Activated CD4-positive, alpha-beta T cell treated with anti-CD3 and anti-CD28 coated beads, Interleukin-2, Interleukin-4, amounts not matched to agents 100 ng/mL and 50 ng/mL, durations not matched to agents 16 hours and 8 hours (primary cell): ENCODE data around the gene VAPB.

Experiments
- DNase-seq: peaks from one replicate; pipeline ENCODE4 v3.0.0-alpha.2; 2020; ENCODE audit warnings: low spot score

The VAPB gene

DNA sequence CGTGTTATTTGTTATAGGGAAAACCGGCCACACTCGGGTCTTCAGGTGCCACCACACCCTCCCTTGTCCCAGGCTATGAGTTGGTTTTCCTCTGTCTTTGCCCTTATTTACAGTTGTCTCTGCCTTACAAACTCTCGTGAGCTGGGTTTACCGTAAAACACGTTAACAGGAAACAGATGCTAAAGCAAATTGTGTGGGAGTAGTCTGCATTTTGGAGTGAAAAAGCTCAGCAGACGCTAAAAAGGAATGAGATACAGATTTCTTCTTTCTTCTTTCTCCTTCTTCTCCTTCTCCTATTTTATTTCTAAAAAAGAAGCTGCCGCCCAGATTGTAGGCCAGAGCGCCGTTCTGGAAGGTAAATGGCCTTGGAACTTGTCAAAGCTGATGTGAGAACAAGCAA, 74.2 kb downstream of the VAPB start:
- no peak for DNase-seq

DNA sequence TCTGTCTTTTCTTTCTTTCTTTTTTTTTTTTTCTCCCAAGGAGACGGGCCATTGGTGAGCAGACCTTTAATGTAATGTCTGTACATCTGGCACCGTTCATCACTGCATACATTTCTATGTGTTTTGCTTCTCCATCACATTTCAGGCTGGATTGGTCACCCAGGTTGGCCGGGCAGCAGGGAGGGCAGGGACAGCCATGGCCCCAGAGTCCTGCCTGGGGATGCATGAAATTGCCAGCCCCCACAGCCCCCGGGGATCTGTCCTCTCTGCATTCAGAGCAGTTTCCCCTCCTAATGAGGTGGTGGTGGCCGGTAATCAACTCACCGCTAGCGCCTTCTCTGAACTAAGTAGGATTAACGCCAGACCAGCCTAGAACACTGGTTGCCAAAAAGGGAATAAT, 75.8 kb downstream of the VAPB start:
- DNase-seq, result no peak

DNA sequence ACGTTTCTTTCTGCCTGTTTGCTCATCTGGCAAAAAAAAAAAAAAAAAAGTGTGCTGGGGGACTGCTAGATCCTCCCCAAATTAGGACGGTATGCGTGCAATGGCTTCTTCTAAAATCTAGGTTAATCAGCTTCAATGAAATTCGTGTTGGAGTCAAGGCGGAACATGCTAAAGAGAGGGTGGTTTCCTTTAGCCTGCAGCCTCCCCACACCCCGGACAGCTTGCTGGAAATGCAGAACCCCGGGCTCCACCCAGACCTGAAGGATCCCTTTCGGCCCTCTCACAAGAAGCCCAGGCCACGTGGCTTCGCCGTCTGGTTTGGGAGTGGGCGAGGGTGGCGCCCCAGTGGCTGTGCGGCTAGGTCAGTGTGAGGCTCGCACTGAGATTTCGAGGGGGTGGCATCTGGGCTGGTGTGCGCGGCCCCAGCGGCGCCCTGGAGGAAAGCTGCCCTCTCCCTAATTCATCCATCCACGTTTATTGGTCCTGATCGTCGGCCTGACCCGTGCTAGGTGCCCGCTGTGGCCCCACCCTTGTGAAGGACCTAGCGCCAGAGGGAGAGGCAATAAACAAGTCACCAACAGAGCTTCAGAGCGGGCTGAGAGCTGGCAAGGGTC, 77.2 kb downstream of the VAPB start:
- DNase-seq, result no peak

DNA sequence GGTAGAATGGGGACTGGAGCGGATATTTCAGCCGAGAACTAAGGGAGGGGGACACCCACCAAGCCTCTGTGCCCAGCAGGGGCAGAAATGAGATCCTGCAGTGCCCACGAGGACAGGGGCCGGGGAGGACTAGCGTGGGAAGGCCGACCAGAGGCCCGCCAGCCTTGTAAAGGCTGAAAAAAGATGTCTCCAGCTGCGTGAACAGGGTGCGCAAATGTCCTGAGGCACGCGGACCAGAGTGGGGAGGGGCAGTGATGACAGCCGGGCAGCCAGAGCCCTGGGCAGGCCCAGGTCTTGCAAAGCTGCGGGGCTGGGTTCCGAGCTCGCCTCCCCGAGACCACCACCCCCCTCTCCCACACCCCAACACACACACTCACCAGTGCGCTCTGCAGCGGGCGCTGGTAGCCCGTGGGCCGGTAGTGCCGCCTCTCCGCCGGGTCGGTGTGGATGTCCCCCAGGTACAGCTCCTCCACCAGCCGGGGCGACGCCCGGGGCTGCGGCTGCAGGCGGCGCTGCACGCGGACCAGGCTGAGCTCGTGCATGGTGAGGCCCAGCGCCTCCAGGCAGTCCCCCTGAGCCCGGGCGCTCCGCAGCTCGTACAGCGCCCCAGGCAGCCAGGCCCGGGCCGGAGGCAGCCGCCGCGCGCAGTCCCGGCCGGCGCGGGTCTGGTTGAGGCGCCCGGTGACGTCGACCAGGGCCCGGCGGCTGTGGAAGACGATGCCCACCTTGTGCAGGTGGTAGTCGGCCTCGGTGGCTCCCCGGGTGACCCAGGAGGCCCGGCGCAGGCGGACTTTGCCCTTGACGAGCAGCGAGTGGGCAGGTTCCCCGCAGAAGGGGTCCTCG, 77.9 kb downstream of the VAPB start:
- DNase-seq, result no peak

DNA sequence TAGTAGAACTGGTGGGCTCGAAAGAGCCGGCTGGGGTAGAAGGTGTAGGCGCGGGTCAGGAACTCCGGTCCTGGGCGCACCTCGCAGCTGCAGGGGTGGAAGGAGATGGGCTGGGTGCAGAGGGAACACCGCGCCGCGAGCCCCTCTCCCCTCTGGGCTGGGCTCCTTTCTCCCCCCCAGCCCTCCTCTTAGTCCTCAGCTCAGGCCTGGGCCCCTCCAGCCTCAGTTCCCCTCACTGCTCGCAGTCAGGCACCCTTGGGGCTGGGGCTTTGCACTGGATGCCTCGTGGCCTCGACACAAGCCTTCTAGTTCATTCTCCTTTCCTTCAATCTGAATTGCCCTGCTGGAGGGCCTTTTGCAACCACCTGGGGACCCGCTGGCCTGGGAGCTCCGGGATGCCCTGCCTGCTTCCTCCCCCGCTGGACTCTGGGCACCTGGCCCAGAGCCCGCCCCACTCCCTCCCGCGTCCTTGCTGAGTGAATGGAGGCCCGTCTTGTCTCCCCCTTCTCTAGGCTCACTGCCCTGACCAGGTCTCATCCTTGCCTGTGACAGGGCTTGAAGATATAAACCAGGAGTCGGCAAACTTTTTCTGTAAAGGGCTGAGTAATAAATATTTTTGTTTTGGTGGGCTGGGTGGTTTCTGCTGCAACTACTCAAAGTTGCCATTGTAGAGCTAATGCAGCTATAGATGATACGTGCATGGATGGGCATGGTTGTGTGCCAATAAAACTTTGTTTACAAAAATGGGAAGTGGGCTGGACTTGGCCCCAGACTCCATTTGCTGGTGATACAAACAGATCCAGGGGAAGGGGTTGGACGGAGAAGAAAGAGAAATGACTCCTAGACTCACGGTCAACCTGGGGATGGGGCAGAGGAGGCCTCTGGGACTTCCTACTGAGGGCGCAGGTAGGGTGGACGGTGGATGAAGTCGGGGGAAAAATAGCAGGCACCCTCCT, 78.8 kb downstream of the VAPB start:
- DNase-seq, result no peak

DNA sequence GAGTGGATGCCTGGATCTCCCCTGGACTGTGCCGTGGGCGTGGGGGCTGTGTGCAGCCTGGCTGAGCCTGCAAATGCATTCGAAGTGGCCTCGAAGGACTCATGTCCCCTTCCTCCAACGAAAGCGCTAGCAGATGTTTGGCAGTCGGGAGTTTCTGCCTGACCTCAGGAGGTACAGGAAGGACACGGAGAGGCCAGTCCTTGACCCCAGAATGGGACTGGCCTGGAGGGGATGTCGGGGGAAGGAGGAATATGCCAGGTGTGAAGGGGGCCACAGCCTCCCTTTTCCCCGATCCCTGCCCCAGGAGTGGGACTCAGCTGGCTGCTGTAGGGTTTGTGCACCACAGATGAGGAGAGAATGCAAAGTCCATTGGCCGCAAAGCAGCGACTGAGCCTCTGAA, 80.6 kb downstream of the VAPB start:
- no peak for DNase-seq

- no peak for DNase-seq
Measured at GRCh38 chr20:58470336-58471192, 81.5 kb downstream of the VAPB start.

DNA sequence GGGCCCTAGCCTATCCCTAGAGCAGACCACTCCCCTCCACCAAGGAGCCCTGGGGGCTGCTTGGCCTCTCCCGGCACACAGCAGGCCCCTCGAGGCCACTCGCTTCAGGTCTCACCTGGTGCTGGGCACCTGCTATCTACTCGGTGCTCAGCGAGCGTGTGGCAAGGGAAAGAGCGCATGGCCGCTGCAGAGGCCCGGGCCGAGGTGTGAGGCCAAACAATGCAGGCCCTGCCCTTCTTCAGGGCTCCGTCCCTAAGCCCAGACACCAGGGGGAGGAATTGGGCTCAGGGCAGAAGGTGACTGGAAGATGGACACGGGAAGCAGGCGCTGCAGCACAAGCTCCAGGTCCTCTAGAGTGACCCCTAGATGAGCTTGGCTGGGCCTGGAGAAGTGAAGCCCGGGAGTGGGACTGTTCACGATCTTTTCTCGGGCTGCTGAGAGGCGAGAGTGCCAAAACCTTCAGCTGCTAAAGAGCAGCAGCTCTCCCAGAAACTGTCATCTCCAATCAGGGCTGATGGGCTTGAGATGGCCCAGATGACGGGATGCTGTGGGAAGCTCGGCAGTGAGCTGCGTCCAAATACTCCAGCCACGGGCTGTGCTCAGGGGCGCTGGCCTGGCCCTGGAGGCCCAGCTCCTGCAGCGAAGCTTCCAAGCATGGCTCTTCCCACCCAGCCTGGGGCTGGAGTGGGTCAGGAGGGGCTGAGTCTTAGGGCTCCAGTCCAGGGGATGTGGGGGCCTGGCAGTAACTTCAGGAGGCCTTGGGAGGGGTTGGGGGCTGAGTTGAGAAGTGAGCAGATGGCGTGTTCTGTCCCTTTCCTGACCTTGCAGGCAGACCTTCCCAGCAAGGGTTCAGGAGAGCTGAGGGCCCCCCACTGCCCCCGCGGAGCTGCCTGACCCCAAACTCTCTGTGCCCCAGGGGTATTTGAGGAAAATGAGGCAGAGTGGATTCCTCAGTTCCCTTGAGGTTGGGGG, 82.5 kb downstream of the VAPB start:
- no peak for DNase-seq

DNA sequence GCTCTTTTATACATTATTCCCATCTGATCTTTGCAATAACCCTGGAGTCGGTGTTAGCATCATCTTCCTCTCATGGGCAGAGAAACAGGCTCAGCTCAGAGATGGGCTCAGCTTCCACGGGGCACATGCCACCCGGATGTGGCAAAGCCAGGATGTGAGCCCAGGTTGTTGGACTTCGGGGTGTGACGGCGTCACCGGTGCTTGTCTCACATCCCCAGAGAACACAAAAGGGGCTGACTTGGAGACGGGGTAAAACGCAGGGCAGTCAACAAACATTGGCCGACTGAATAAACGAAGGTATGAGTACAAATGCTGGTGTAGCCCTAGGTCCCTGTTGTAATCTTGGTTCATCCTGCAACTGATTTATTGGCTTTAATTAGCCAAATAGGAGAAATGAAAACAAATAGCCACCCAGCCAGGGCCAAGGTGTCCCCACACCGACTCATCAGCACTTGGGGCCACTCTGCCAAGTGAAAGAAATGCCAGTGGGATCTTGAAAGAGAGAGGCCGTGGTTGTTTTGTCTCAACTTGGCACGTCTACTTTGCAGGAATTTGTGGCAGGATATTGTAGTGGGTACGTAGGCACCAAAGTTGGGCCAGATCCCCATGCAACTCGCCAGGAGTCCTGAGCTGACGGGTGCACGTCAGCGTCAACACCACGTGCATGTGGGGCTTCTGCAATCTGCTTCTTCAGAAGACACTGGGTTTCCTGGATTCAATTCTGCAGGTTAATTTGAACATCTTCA, 83.4 kb downstream of the VAPB start:
- no peak for DNase-seq

- DNase-seq, result no peak
Measured at GRCh38 chr20:58473453-58474425, 84.7 kb downstream of the VAPB start.

- no peak for DNase-seq
Measured at GRCh38 chr20:58475466-58475865, 86.4 kb downstream of the VAPB start.

- DNase-seq, result no peak
Measured at GRCh38 chr20:58478141-58478805, 89.2 kb downstream of the VAPB start.

DNA sequence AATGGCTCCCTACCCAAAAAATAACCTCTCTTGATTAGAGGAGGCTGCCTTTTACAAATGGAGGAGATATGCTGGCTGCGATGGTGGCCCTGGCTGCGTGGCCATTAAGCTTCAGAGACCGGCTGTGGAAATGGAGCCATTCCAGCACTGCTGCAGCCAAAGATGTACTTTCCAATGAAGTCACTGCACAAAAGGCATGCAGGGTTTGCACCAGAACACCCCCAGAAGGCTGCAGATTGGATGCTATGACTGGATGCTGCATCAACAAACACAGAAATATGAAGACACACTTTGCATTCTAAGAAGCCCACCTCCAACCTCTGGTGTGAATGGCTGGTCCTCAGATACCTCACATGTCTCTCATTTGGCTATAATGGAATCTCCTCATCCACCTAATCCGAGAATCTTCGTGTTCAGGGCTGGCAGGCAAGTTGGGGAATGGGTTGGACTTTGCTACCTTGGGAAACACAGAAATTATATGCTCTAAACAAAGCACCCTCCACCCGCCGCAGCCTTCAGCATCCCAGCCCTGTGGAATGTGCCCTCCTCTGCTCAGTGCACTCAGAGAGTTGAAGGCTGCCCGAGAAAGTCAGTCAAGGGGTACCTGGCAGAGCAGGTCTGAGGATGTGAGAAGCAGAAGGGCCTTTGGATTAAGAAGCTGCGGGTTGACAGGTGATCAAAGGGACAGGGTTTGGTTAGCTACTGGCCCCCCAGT, 90.9 kb downstream of the VAPB start:
- DNase-seq, result no peak

GRCh38 chr20:58480551-58481336, 91.7 kb downstream of the VAPB start:
- DNase-seq, result no peak

- peak; percentile 45 for DNase-seq
Measured at GRCh38 chr20:58481481-58482021, 92.5 kb downstream of the VAPB start.

DNA sequence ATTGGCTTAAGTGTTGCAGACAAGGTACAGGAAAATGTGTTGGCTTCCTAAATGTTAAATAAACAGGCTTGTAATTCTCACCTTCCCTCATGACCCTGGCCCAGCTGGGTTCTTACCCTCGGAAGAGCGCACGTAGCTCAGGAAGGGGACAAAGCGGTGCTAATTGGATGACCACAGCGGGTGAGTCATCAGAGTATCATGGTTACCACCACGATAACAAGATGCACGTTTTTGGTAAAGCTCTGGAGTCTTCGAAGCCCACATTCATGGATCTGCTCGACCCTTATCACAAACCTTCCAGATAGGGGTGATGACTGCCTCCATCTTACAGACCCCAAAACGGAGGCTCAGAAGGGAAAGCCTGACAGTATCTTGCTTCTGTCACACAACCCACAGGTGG, 93.4 kb downstream of the VAPB start:
- no peak for DNase-seq
